GM10847 (cell line): ENCODE results near the gene IVNS1ABP.

ENCODE experiments used
- POLR2A ChIP-seq: IDR thresholded peaks from 2 replicates; pipeline ENCODE4 v1.6.1; 2011; ENCODE audit not compliant: insufficient read length; ENCODE audit errors: extremely low read depth

IVNS1ABP gene

GRCh38 chr1:185284116-185284515 lies 32.9 kb downstream of the IVNS1ABP start:
- no peak for TF ChIP-seq POLR2A

GRCh38 chr1:185281245-185281644 lies 35.8 kb downstream of the IVNS1ABP start:
- no peak for TF ChIP-seq POLR2A

- no peak for TF ChIP-seq POLR2A
Measured at GRCh38 chr1:185280589-185280988, 36.5 kb downstream of the IVNS1ABP start.

GRCh38 chr1:185279571-185279970 lies 37.5 kb downstream of the IVNS1ABP start:
- no peak for TF ChIP-seq POLR2A

GRCh38 chr1:185271921-185272320 lies 45.1 kb downstream of the IVNS1ABP start:
- TF ChIP-seq POLR2A: no peak

- TF ChIP-seq POLR2A: no peak
Measured at GRCh38 chr1:185268352-185268751, 48.7 kb downstream of the IVNS1ABP start.

GRCh38 chr1:185267701-185268100 lies 49.3 kb downstream of the IVNS1ABP start:
- no peak for TF ChIP-seq POLR2A

GRCh38 chr1:185267301-185267700 lies 49.7 kb downstream of the IVNS1ABP start:
- no peak for TF ChIP-seq POLR2A

- no peak for TF ChIP-seq POLR2A
Measured at GRCh38 chr1:185265314-185265713, 51.7 kb downstream of the IVNS1ABP start.

- TF ChIP-seq POLR2A: no peak
Measured at GRCh38 chr1:185263780-185264179, 53.3 kb downstream of the IVNS1ABP start.

GRCh38 chr1:185263292-185263691 lies 53.8 kb downstream of the IVNS1ABP start:
- no peak for TF ChIP-seq POLR2A

GRCh38 chr1:185262151-185262550 lies 54.9 kb downstream of the IVNS1ABP start:
- TF ChIP-seq POLR2A: no peak

GRCh38 chr1:185260611-185261010 lies 56.4 kb downstream of the IVNS1ABP start:
- no peak for TF ChIP-seq POLR2A

GRCh38 chr1:185258676-185259075 lies 58.4 kb downstream of the IVNS1ABP start:
- TF ChIP-seq POLR2A: no peak

- TF ChIP-seq POLR2A: no peak
Measured at GRCh38 chr1:185257950-185258208, 59.2 kb downstream of the IVNS1ABP start.

- TF ChIP-seq POLR2A: no peak
Measured at GRCh38 chr1:185250063-185250462, 67.0 kb downstream of the IVNS1ABP start.

- no peak for TF ChIP-seq POLR2A
Measured at GRCh38 chr1:185249563-185249962, 67.5 kb downstream of the IVNS1ABP start.
